GM12875 (cell line): Measurements from ENCODE around the gene CCNL1.
"Not testable (repeated sequence)": the region's sequence is repeated elsewhere in the genome, so short reads cannot be mapped to it uniquely, and the experiment has no call there.

ENCODE experiments used
- H3K4me3 ChIP-seq: one replicate; pipeline ENCODE4 v1.5.1; 2011; ENCODE audit warnings: low read depth, low read length, control low read depth
- CTCF ChIP-seq: IDR thresholded peaks from 2 replicates; pipeline ENCODE4 v1.5.1; 2011; ENCODE audit warnings: low read depth, mild to moderate bottlenecking, control low read depth, inconsistent platforms, low read length, moderate library complexity, borderline replicate concordance; ENCODE audit not compliant: insufficient read depth

The CCNL1 gene

GRCh38 chr3:157190380-157190872 lies 30.5 kb upstream of the CCNL1 start:
- no peak for TF ChIP-seq CTCF
- no peak overlapping the region for H3K4me3 ChIP-seq

- no peak overlapping the region for H3K4me3 ChIP-seq
- no peak for TF ChIP-seq CTCF
Observed at GRCh38 chr3:157188391-157188790, 28.4 kb upstream of the CCNL1 start.

GRCh38 chr3:157182879-157183278 lies 22.9 kb upstream of the CCNL1 start:
- no peak overlapping the region for H3K4me3 ChIP-seq
- no peak for TF ChIP-seq CTCF

- TF ChIP-seq CTCF: no peak
- no peak overlapping the region for H3K4me3 ChIP-seq
Observed at GRCh38 chr3:157180262-157180661, 20.3 kb upstream of the CCNL1 start.

GRCh38 chr3:157179365-157179803 lies 19.4 kb upstream of the CCNL1 start:
- TF ChIP-seq CTCF: no peak

GRCh38 chr3:157178503-157179364 lies 18.8 kb upstream of the CCNL1 start:
- not testable (repeated sequence) for H3K4me3 ChIP-seq

More at GRCh38 chr3:157179365-157179803, 19.4 kb upstream of the CCNL1 start:
- H3K4me3 ChIP-seq: no peak overlapping the region

GRCh38 chr3:157177801-157178453 lies 18.0 kb upstream of the CCNL1 start:
- H3K4me3 ChIP-seq: not testable (repeated sequence)

- no peak for TF ChIP-seq CTCF
- no peak overlapping the region for H3K4me3 ChIP-seq
Observed at GRCh38 chr3:157176934-157177333, 17.0 kb upstream of the CCNL1 start.
